GM12872 (cell line): ENCODE measurements around the gene EBF3.

Experiments used
- CTCF ChIP-seq: IDR thresholded peaks from 3 replicates; pipeline ENCODE4 v1.5.1; 2011; ENCODE audit warnings: low read depth, mild to moderate bottlenecking, low read length, moderate library complexity; ENCODE audit not compliant: insufficient read depth

Gene EBF3

GRCh38 chr10:129846991-129847391, 117.1 kb downstream of the EBF3 start:
- no peak for TF ChIP-seq CTCF

DNA sequence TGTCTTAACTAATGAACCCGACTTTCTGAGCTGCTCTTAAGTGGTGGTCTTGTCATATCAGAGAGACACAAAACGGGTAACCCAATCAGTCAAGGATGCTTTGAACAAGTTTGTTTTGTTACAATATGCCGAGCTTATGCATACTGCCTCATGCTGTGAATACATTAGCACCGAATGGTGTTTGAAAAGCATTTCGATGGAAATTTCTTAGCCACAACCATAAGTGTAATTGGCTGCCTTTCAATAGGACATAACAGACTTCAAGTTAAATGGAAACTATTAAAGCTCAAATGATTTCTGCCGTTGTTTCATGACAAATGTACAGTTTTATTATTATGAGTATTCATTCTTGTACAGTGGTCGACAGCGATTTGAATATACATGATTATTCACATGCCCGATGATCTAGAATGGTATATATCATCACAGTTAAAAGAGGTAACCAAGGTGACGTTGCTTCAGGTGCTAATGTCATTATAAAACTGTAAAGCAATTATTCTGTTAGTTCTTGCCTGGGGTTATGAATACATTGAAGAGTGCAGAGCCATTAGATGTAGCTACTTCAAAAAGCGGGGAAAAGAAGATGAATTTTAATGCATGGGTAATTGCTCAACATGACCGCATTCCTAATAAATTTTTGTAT, 118.8 kb downstream of the EBF3 start:
- TF ChIP-seq CTCF: no peak

DNA sequence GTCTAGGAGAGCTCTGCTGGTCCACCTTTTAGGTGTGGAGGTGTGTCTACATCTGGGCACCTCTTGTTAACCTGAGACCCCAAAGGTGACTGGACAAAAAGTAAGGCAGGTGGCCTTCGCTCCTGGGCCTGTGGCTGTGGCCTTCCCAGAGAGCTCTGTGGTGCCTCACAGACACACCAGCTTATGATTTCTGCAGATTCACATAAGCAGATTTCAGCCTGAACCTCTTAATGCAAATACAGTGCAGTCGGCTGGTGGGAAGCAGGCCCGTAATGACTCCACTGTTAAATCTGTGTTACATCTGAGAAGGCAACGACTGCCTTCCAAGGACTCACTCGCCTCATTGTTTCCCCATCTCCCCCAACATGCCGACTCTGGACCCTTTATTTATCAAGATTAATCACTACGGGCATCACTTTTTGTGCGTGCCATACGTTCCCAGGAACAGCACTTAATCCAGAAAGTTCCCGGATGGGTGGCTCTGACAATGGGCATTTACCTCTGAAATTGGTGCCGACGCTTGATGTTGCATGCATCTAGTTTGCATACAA, 119.8 kb downstream of the EBF3 start:
- TF ChIP-seq CTCF: no peak

DNA sequence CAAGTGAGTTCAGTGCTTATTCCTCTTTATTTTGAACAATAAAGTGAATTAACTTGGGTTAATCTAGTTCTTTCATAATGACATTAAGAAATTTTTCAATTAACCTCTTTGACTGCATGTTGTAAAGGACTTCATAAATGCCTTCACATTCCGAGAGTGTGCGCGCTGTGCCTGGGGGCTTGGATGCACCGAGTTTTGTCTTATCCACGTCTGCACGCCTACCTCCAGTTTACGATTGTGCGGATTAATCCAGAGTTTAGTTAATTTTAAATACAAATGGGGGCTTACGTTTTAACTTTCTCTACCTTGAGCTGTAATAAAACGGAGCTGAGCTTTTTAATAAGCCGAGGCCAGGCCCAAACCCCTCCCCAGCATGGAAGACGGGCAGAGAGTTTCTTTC, 120.4 kb downstream of the EBF3 start:
- no peak for TF ChIP-seq CTCF

- TF ChIP-seq CTCF: no peak
Observed at GRCh38 chr10:129843131-129843541, 120.9 kb downstream of the EBF3 start.

DNA sequence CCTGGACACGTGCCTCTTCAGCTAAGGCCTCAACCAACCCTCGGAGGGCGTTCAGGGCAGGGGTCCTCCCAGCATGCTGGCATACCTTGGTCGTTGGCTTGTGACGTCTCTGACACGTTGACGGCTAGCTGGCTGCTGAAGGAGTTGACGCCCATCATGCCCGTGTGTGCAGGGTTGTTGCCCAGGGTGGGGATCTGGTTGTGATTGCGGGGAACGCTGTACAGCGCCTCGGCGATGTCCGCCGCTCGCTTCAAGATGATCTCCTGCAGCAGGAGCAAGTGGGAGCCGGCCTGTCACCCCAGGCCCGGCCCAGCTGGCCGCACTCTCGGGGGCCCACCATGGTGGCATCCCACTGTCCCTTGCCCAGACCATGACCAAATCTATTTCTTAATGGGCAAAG, 122.0 kb downstream of the EBF3 start:
- no peak for TF ChIP-seq CTCF

DNA sequence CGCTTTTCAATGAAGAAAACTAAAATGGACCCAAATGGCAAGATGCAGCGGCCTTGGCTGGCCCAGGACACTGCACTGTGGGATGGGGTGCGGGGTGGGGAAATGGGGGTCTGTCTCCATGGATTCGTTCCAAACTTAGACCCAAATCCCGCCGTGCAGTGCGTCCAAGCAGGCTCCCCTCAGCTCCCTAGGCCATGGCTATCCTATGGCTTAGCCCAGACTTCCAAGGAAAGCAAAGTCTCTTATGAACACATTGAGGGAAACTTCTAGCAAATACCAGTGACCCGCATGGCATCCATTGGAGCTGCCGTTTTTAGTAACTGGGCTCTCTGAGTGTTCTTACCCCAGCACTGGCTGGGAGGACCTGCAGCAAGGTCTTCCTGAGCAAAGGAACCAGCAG, 122.5 kb downstream of the EBF3 start:
- TF ChIP-seq CTCF: no peak
